GOT3 (cell line): Measurements from ENCODE around the gene INF2.

ENCODE experiments used
- DNase-seq: peaks from one replicate; lab custom pipeline; 2025; ENCODE audit warnings: mixed read lengths; lab: John Stamatoyannopoulos, UW

INF2 gene

GRCh38 chr14:104676694-104677511, 12.5 kb upstream of the INF2 start:
- DNase-seq, result no peak

GRCh38 chr14:104677512-104678332, 11.7 kb upstream of the INF2 start:
- DNase-seq, result no peak

GRCh38 chr14:104678346-104678745, 11.1 kb upstream of the INF2 start:
- no peak for DNase-seq

GRCh38 chr14:104678901-104679705, 10.3 kb upstream of the INF2 start:
- DNase-seq, result no peak

GRCh38 chr14:104680056-104680805, 9.2 kb upstream of the INF2 start:
- no peak for DNase-seq

GRCh38 chr14:104680806-104681688, 8.4 kb upstream of the INF2 start:
- DNase-seq, result no peak

- no peak for DNase-seq
Measured at GRCh38 chr14:104681689-104682074, 7.7 kb upstream of the INF2 start.

GRCh38 chr14:104682107-104682593, 7.3 kb upstream of the INF2 start:
- no peak for DNase-seq

GRCh38 chr14:104683653-104684448, 5.6 kb upstream of the INF2 start:
- no peak for DNase-seq

GRCh38 chr14:104684449-104684821, 5.0 kb upstream of the INF2 start:
- no peak for DNase-seq

- DNase-seq, result no peak
Measured at GRCh38 chr14:104685216-104685997, 4.0 kb upstream of the INF2 start.

GRCh38 chr14:104685998-104686610, 3.3 kb upstream of the INF2 start:
- no peak for DNase-seq

- no peak for DNase-seq
Measured at GRCh38 chr14:104686624-104687517, 2.5 kb upstream of the INF2 start.

GRCh38 chr14:104687601-104688504, 1.6 kb upstream of the INF2 start:
- no peak for DNase-seq

- DNase-seq, result no peak
Measured at GRCh38 chr14:104688505-104689108, 811 bp upstream of the INF2 start.
